Measurements from ENCODE around the gene FNDC8. TPM values are rescaled to one million over a fixed set of nuclear protein-coding genes. Genes with fewer than 3 reads are reported as not detected.
"Not testable (repeated sequence)": the region's sequence is repeated elsewhere in the genome, so short reads cannot be mapped to it uniquely, and the experiment has no call there.

The FNDC8 gene
- total RNA-seq, 1 donor from 2014 or later = not detected

DNA sequence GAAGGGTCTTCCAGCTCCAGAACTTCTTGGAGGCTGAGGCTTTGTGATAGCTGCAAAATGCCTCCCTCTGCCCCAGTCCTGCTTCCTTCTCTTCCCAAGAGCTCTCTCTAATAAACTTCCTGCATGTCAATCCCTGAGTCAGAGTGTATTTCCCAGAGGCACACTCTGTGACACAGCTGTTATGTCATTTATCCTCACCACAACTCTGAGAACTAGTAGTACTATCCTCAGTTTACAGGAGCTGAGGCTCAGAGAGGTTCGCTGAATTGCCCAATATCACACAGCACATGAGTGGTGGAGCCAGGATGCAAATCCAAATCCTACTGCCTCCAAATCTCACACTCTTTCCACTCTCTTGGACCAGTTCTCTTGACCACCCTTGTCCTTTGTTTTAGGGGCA, 46.3 kb downstream of the FNDC8 start:
- Mint-ChIP-seq H3K27me3 (peaks cover 33% of the 10 kb centered on the region), H3K4me3 (no peak overlapping the region), H3K9me3 (no peaks in the 10 kb centered on the region), H3K36me3 (ENCODE audit: low read depth) (no peaks in the 10 kb centered on the region), H3K27ac (no peak overlapping the region), H3K4me1 (no peaks in the 10 kb centered on the region)
- intact Hi-C loops (cut with micrococcal nuclease) = no loop called here
- DNase-seq (no peak), ATAC-seq (ENCODE audit: low read depth) (no peak)
- no peak for TF ChIP-seq CTCF (IDR thresholded peaks at IDR 0.05)
- ChIA-PET POLR2A (no interaction called here), CTCF (interaction anchor here (0.8 to 0.9 kb wide), 2 partner anchors 371 to 372 kb away, joined by 3 read pairs; no protein-coding TSS in a partner anchor)

DNA sequence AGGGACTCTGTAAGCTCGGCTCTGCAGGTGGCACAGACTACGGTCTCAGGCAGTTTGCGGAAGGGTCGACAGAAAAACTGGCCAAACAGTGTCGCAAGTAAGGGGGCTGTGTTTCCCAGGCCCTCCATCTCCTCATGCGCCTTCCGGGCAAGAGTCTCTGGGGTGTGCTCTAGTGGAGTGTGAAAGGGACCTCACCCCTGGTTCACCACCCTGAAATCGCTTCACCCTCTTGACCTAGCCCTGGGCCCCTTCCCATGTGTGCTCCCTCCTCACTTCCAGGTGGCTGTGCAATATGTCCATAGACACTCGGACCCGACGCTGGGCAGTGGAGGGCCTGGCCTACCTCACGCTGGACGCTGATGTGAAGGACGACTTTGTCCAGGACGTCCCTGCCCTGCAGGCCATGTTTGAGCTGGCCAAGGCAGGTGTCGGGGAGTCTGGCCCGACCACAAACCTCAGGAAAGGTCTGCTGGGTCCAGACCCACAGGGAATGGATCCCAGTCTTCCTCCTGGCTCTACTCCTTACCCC, 48.5 kb downstream of the FNDC8 start:
- CTCF ChIA-PET = interaction anchor here (0.7 to 1.7 kb wide), 3 partner anchors 143 to 577 kb away, joined by 4 read pairs; no protein-coding TSS in a partner anchor
- ATAC-seq (ENCODE audit: low read depth) (no peak), DNase-seq (no peak)
- Mint-ChIP-seq H3K4me1 (no peaks in the 10 kb centered on the region), H3K36me3 (ENCODE audit: low read depth) (no peaks in the 10 kb centered on the region), H3K27ac (no peak overlapping the region), H3K9me3 (no peaks in the 10 kb centered on the region), H3K4me3 (no peak overlapping the region), H3K27me3 (peaks cover 20% of the 10 kb centered on the region)
- no peak for TF ChIP-seq CTCF (IDR thresholded peaks at IDR 0.05)
- intact Hi-C loops (cut with micrococcal nuclease) = loop anchor here (2.0 kb wide), 1 partner anchor 143 kb away; no protein-coding TSS in a partner anchor
- POLR2A ChIA-PET = no interaction called here

DNA sequence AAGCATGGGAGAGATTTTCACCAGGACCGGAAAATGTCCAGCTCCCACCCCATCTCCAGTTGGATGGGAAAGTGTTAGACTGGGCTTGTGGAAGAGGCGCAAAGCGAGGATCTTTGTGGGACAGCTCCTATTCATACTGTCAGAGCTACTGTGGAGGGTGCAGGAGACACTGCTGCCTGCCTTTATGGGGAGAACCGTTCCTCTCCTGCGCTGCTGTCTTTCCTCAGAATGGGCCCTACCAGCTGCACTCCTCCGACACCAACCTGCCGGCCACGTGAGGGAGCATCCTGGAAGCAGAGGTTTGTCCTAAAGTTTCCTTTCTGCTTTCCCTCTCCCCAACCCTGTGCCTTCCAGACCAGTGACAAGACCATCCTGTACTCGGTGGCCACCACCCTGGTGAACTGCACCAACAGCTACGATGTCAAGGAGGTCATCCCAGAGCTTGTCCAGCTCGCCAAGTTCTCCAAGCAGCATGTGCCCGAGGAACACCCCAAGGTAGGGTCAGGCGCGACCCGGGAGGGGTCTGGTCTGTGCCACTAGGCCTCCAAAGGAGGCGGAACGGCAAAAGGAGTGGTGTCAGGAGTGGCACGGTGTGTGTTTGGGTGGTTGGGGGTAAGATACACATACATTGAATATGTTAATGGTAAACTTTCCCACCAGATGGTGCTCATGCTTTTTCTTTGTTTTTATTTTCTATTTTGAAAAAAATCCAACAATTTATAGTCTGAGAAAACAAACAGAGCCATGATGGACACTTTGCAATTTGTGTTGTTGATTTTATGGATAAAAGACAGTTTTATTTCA, 49.8 kb downstream of the FNDC8 start:
- no peak for TF ChIP-seq CTCF (IDR thresholded peaks at IDR 0.05)
- intact Hi-C loops (cut with micrococcal nuclease) = loop anchor here (1.0 to 2.0 kb wide), 3 partner anchors 142 to 368 kb away; no protein-coding TSS in a partner anchor

GRCh38 chr17:35171834-35172233, 50.4 kb downstream of the FNDC8 start:
- ChIA-PET CTCF (interaction anchor here (1.3 to 1.7 kb wide), 2 partner anchors 141 to 575 kb away, joined by 4 to 8 read pairs; no protein-coding TSS in a partner anchor), POLR2A (no interaction called here)

More for the DNA sequence above, 49.8 kb downstream of the FNDC8 start:
- ChIA-PET POLR2A (no interaction called here), CTCF (interaction anchor here (0.7 to 1.7 kb wide), 5 partner anchors 142 to 576 kb away, joined by 3 to 8 read pairs (median 4); no protein-coding TSS in a partner anchor)
- DNase-seq (no peak), ATAC-seq (ENCODE audit: low read depth) (no peak)
- H3K4me1 Mint-ChIP-seq = no peaks in the 10 kb centered on the region
- H3K4me3 Mint-ChIP-seq = no peak overlapping the region
- no peak overlapping the region for H3K27ac Mint-ChIP-seq
- H3K9me3 Mint-ChIP-seq = no peaks in the 10 kb centered on the region
- H3K27me3 Mint-ChIP-seq = peaks cover 16% of the 10 kb centered on the region
- H3K36me3 Mint-ChIP-seq (ENCODE audit: low read depth) = no peaks in the 10 kb centered on the region

DNA sequence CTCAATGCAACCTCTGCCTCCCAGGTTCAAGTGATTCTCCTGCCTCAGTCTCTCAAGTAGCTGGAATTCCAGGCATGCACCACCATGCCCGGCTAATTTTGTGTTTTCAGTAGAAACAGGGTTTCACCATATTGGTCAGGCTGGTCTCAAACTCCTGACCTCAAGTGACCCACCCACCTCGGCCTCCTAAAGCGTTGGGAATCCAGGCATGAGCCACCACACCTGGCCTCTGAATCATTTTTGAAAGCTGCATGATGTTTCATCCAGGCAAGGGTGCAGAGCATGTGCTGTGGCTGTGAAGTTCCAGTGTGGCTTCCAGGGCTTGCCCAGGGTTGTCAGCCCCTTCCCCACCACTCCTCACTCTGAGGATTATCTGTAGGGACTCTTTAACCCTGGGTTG, 50.9 kb downstream of the FNDC8 start:
- H3K27ac Mint-ChIP-seq; POLR2A ChIA-PET; ATAC-seq (ENCODE audit: low read depth); intact Hi-C loops (cut with micrococcal nuclease); H3K4me3 Mint-ChIP-seq; H3K4me1 Mint-ChIP-seq; H3K36me3 Mint-ChIP-seq (ENCODE audit: low read depth); H3K9me3 Mint-ChIP-seq; DNase-seq; CTCF ChIA-PET: not testable (repeated sequence)
- H3K27me3 Mint-ChIP-seq = peaks cover 13% of the 10 kb centered on the region

More at GRCh38 chr17:35171834-35172233, 50.4 kb downstream of the FNDC8 start:
- intact Hi-C loops (cut with micrococcal nuclease) = loop anchor here (1.0 to 2.0 kb wide), 3 partner anchors 141 to 367 kb away; no protein-coding TSS in a partner anchor
- ATAC-seq (ENCODE audit: low read depth) (no peak), DNase-seq (no peak)
- TF ChIP-seq CTCF (IDR thresholded peaks at IDR 0.05) = no peak
- H3K36me3 Mint-ChIP-seq (ENCODE audit: low read depth) = no peaks in the 10 kb centered on the region
- no peaks in the 10 kb centered on the region for H3K9me3 Mint-ChIP-seq
- no peaks in the 10 kb centered on the region for H3K4me1 Mint-ChIP-seq
- H3K27me3 Mint-ChIP-seq = peaks cover 13% of the 10 kb centered on the region
- H3K27ac Mint-ChIP-seq = no peak overlapping the region
- H3K4me3 Mint-ChIP-seq = no peak overlapping the region

All from activated B cell treated with CpG ODN at 0.5 μM for 24 hours (primary cell).